ENCODE results near the gene MARCHF5.

GRCh38 chr10:92316610-92317009 is 25.6 kb downstream of the MARCHF5 start:
- TF ChIP-seq POLR2AphosphoS5 (IDR thresholded peaks at IDR 0.05; ENCODE audit: low read depth, low read length) = no peak
- TF ChIP-seq POLR2A (IDR thresholded peaks at IDR 0.05; ENCODE audit: low read depth, low read length) = no peak
- no peak for TF ChIP-seq TAF1 (IDR thresholded peaks at IDR 0.05; ENCODE audit: low read depth, low read length)

Data from GM12891 (cell line).